Mucosa of rectum (tissue), 2 donors: ENCODE measurements around the gene HBA1.
"Not testable (repeated sequence)": the region's sequence is repeated elsewhere in the genome, so short reads cannot be mapped to it uniquely, and the experiment has no call there.

Source experiments
- H3K27ac ChIP-seq, 2 donors: one replicate each; pipeline ENCODE4 v1.7.0; 2013; ENCODE audit warnings: inconsistent platforms in 2 of 2, low read depth in 2 of 2, low read length in 2 of 2
- H3K27me3 ChIP-seq, 2 donors: one replicate each; pipeline ENCODE4 v1.7.0; 2013; ENCODE audit warnings: low read length in 2 of 2; ENCODE audit not compliant: control insufficient read depth in 2 of 2, insufficient read depth in 2 of 2
- H3K36me3 ChIP-seq, 2 donors: one replicate each; pipeline ENCODE4 v1.7.0; 2013; ENCODE audit warnings: low read length in 2 of 2; ENCODE audit not compliant: control insufficient read depth in 2 of 2, insufficient read depth in 2 of 2
- H3K4me1 ChIP-seq, 2 donors: one replicate each; pipeline ENCODE4 v1.7.0; 2013; ENCODE audit warnings: low read length in 2 of 2, mild to moderate bottlenecking in 1 of 2; ENCODE audit not compliant: control insufficient read depth in 2 of 2, insufficient read depth in 2 of 2
- H3K4me3 ChIP-seq, 2 donors: one replicate each; pipeline ENCODE4 v1.7.0; 2013; ENCODE audit warnings: low read length in 2 of 2
- H3K9ac ChIP-seq, 2 donors: one replicate each; pipeline ENCODE4 v1.7.0; 2013; ENCODE audit warnings: low read length in 2 of 2, low read depth in 1 of 2, mild to moderate bottlenecking in 1 of 2
- H3K9me3 ChIP-seq, 2 donors: one replicate each; pipeline ENCODE4 v1.7.0; 2013; ENCODE audit warnings: low read length in 2 of 2; ENCODE audit not compliant: control insufficient read depth in 2 of 2
- donor health status: healthy.
- donor health status: Normal muscosa, but diverticular disease.

HBA1 gene

DNA sequence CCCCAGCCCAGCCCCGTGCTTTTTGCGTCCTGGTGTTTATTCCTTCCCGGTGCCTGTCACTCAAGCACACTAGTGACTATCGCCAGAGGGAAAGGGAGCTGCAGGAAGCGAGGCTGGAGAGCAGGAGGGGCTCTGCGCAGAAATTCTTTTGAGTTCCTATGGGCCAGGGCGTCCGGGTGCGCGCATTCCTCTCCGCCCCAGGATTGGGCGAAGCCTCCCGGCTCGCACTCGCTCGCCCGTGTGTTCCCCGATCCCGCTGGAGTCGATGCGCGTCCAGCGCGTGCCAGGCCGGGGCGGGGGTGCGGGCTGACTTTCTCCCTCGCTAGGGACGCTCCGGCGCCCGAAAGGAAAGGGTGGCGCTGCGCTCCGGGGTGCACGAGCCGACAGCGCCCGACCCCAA lies 474 bp upstream of the HBA1 start:
- H3K4me3 ChIP-seq, H3K27ac ChIP-seq, H3K9me3 ChIP-seq, H3K36me3 ChIP-seq, H3K4me1 ChIP-seq, H3K9ac ChIP-seq: not testable (repeated sequence)
- H3K27me3 ChIP-seq = peaks cover 36 to 37% of the 10 kb centered on the region in 2 donors

DNA sequence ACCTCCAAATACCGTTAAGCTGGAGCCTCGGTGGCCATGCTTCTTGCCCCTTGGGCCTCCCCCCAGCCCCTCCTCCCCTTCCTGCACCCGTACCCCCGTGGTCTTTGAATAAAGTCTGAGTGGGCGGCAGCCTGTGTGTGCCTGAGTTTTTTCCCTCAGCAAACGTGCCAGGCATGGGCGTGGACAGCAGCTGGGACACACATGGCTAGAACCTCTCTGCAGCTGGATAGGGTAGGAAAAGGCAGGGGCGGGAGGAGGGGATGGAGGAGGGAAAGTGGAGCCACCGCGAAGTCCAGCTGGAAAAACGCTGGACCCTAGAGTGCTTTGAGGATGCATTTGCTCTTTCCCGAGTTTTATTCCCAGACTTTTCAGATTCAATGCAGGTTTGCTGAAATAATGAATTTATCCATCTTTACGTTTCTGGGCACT lies 928 bp downstream of the HBA1 start:
- Histone ChIP-seq H3K27me3 (peaks cover 37% of the 10 kb centered on the region in 2 donors), H3K27ac (no peak overlapping the region), H3K36me3 (no peaks in the 10 kb centered on the region), H3K9me3 (no peaks in the 10 kb centered on the region), H3K4me1 (peaks cover 7% of the 10 kb centered on the region in 2 donors), H3K4me3 (no peak overlapping the region), H3K9ac (no peak overlapping the region)

DNA sequence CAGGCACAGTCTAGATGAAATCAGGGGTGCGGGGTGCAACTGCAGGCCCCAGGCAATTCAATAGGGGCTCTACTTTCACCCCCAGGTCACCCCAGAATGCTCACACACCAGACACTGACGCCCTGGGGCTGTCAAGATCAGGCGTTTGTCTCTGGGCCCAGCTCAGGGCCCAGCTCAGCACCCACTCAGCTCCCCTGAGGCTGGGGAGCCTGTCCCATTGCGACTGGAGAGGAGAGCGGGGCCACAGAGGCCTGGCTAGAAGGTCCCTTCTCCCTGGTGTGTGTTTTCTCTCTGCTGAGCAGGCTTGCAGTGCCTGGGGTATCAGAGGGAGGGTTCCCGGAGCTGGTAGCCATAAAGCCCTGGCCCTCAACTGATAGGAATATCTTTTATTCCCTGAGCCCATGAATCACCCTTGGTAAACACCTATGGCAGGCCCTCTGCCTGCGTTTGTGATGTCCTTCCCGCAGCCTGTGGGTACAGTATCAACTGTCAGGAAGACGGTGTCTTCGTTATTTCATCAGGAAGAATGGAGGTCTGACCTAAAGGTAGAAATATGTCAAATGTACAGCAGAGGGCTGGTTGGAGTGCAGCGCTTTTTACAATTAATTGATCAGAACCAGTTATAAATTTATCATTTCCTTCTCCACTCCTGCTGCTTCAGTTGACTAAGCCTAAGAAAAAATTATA lies 1.6 kb downstream of the HBA1 start:
- Histone ChIP-seq H3K27me3 (peaks cover 37% of the 10 kb centered on the region in 2 donors), H3K36me3 (no peaks in the 10 kb centered on the region), H3K4me1 (peaks cover 7% of the 10 kb centered on the region in 2 donors), H3K4me3 (no peak overlapping the region), H3K9ac (no peak overlapping the region), H3K9me3 (no peaks in the 10 kb centered on the region), H3K27ac (no peak overlapping the region)

DNA sequence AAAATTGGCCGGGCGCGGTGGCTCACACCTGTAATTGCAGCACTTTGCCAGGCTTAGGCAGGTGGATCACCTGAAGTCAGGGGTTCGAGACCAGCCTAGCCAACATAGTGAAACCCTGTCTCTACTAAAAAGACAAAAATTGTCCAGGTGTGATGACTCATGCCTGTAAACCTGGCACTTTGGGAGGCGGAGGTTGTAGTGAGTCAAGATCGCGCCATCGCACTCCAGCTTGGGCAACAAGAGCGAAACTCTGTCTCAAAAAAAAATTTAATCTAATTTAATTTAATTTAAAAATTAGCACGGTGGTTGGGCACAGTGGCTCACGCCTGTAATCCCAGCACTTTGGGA lies 2.2 kb downstream of the HBA1 start:
- no peak overlapping the region for H3K4me3 ChIP-seq
- H3K27ac ChIP-seq = no peak overlapping the region
- H3K9ac ChIP-seq = no peak overlapping the region
- peaks cover 7% of the 10 kb centered on the region in 2 donors for H3K4me1 ChIP-seq
- H3K36me3 ChIP-seq = no peaks in the 10 kb centered on the region
- H3K9me3 ChIP-seq = no peaks in the 10 kb centered on the region
- peaks cover 37% of the 10 kb centered on the region in 2 donors for H3K27me3 ChIP-seq

DNA sequence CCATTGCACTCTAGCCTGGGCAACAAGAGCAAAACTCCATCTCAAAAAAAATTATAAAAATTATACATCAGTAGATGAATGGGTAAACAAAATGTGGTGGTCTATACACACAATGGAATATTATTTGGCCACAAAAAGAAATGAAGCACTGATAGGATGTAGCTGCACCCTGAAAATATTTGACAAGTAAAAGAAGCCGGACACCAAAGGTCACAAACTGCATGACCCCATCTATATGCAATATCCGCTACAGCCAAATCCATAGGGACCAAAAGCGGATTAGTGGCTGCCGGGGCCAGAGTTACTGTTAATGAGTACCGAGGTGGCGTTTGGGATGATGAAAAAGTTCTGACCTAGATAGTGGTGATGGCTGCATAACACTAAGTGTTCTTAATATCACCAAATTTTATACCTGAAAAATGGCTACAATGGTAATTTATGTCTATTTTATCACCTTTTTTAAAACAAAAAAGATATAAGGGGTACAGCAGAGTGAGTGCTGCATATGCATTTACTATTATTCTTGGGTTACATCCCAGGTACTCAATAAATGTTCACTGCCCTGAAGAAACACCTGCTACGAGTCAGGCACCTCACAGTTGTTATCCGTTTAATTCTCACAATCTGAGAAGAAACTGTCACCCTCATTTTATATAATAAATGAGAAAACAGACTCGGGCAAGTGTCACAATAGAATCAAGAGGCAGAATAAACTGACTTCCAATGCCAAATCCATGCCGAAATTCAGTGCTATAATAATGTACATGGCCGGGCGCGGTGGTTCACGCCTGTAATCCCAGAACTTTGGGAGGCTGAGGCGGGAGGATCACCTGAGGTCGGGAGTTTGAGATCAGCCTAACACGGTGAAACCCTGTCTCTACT lies 3.0 kb downstream of the HBA1 start:
- no peak overlapping the region for H3K4me3 ChIP-seq
- H3K9ac ChIP-seq = no peak overlapping the region
- no peaks in the 10 kb centered on the region for H3K9me3 ChIP-seq
- no peak overlapping the region for H3K27ac ChIP-seq
- peaks cover 7 to 10% of the 10 kb centered on the region in 2 donors for H3K4me1 ChIP-seq
- H3K27me3 ChIP-seq = peaks cover 36 to 37% of the 10 kb centered on the region in 2 donors
- H3K36me3 ChIP-seq = no peaks in the 10 kb centered on the region

DNA sequence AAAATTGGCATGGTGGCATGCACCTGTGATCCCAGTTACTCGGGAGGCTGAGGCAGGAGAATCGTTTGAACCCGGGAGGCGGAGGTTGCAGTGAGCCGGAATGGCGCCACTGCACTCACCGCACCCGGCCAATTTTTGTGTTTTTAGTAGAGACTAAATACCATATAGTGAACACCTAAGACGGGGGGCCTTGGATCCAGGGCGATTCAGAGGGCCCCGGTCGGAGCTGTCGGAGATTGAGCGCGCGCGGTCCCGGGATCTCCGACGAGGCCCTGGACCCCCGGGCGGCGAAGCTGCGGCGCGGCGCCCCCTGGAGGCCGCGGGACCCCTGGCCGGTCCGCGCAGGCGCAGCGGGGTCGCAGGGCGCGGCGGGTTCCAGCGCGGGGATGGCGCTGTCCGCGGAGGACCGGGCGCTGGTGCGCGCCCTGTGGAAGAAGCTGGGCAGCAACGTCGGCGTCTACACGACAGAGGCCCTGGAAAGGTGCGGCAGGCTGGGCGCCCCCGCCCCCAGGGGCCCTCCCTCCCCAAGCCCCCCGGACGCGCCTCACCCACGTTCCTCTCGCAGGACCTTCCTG lies 3.7 kb downstream of the HBA1 start, which contains the start of gene HBQ1:
Gene HBQ1 (plus strand): TSS at position 359 of the 575 bp plus-strand sequence. CDS start 28 bp downstream, at position 387.
- Histone ChIP-seq H3K9ac (peak within 1 kb of the TSS in 1 of 2 donors; percentile 10), H3K36me3 (peaks cover 0 to 2% of the 10 kb centered on the region in 2 donors), H3K4me1 (peaks cover 7 to 10% of the 10 kb centered on the region in 2 donors), H3K27me3 (peaks cover 31 to 33% of the 10 kb centered on the region in 2 donors), H3K9me3 (no peaks in the 10 kb centered on the region), H3K4me3 (peak within 1 kb of the TSS; percentile 23 to 41), H3K27ac (no peak within 1 kb of the TSS)

DNA sequence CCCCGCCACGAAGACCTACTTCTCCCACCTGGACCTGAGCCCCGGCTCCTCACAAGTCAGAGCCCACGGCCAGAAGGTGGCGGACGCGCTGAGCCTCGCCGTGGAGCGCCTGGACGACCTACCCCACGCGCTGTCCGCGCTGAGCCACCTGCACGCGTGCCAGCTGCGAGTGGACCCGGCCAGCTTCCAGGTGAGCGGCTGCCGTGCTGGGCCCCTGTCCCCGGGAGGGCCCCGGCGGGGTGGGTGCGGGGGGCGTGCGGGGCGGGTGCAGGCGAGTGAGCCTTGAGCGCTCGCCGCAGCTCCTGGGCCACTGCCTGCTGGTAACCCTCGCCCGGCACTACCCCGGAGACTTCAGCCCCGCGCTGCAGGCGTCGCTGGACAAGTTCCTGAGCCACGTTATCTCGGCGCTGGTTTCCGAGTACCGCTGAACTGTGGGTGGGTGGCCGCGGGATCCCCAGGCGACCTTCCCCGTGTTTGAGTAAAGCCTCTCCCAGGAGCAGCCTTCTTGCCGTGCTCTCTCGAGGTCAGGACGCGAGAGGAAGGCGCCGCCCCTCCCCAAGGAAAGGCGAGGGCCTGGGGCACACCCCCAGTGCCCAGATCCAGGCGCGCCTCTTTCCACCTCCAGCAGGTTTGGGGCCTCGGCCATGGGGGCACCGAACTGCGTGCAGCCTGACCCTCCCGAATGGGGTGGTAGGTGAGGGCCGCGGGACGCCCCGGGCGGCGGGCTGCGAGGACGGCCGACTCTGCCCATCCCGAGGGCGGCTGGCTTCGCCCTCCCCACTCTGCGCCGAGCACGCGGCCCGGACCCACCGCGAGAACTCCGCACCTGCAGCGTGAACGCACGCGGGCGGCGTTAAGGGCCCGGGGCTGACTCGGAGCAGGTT lies 4.4 kb downstream of the HBA1 start:
- H3K27me3 ChIP-seq = peaks cover 26 to 28% of the 10 kb centered on the region in 2 donors
- H3K4me3 ChIP-seq = peak overlapping the region; percentile 23 to 41
- peak overlapping the region in 1 of 2 donors; percentile 10 for H3K9ac ChIP-seq
- no peaks in the 10 kb centered on the region for H3K9me3 ChIP-seq
- no peak overlapping the region for H3K27ac ChIP-seq
- peaks cover 7 to 10% of the 10 kb centered on the region in 2 donors for H3K4me1 ChIP-seq
- peaks cover 0 to 5% of the 10 kb centered on the region in 2 donors for H3K36me3 ChIP-seq

DNA sequence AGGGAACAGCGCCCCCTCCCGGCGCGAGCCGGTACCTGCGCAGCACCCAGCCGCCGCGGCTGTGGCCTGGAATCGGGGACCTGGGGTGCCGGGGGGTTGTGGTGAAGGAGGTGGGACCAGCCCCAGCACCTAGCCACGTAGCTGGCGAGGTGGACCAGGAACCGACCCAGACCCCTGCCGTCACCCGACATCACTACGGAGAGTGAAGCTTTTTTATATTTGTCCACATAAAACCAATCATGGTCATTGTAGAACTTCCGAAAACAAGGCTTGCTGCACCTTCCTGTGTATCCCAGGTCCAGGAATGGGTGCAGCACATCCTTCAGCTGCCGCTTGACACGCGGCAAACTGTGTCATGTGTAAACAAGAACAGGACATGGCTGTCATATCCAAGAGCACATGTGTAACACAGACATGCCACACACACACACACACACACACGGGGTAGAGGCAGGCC lies 5.1 kb downstream of the HBA1 start:
- Histone ChIP-seq H3K27ac (no peak overlapping the region), H3K9ac (no peak overlapping the region), H3K9me3 (no peaks in the 10 kb centered on the region), H3K36me3 (peaks cover 0 to 5% of the 10 kb centered on the region in 2 donors), H3K27me3 (peaks cover 26 to 28% of the 10 kb centered on the region in 2 donors), H3K4me1 (peaks cover 7 to 10% of the 10 kb centered on the region in 2 donors), H3K4me3 (no peak overlapping the region)

DNA sequence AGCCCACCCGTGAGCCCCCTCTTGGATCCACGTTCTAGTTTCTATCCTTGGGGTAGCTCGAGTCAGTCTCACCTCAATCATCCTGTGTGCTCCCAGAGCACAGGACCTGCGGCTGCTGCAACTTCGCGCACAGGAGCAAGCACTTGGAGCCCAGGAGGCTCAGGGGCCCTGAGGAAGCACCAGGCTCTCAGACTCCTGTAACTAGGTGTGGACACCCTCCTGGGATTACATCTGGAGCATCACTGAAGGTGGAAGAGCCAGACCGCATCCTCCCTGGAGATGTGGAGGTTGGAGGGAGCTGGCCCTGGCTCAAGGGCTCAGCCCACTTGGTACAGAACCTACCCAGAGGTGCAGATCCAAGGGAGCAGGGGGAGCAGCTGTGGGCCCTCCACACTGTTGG lies 6.5 kb downstream of the HBA1 start:
- peaks cover 7 to 10% of the 10 kb centered on the region in 2 donors for H3K4me1 ChIP-seq
- H3K27me3 ChIP-seq = peaks cover 19 to 20% of the 10 kb centered on the region in 2 donors
- H3K27ac ChIP-seq = no peak overlapping the region
- peaks cover 7 to 12% of the 10 kb centered on the region in 2 donors for H3K36me3 ChIP-seq
- H3K9me3 ChIP-seq = no peaks in the 10 kb centered on the region
- H3K4me3 ChIP-seq = no peak overlapping the region
- H3K9ac ChIP-seq = no peak overlapping the region
